NCI-H128 (cell line): ENCODE data around the gene C1RL.
"Not testable (repeated sequence)": the region's sequence is repeated elsewhere in the genome, so short reads cannot be mapped to it uniquely, and the experiment has no call there.

Source experiments
- DNase-seq: peaks from one replicate; lab custom pipeline; 2025; ENCODE audit not compliant: unreplicated experiment; lab: John Stamatoyannopoulos, UW

The C1RL gene

GRCh38 chr12:7066596-7066995 is 42.4 kb downstream of the C1RL start:
- no peak for DNase-seq

- DNase-seq, result no peak
Measured at GRCh38 chr12:7065073-7065623, 43.9 kb downstream of the C1RL start.

GRCh38 chr12:7064516-7064915 is 44.5 kb downstream of the C1RL start:
- no peak for DNase-seq

GRCh38 chr12:7061596-7061995 is 47.4 kb downstream of the C1RL start:
- no peak for DNase-seq

GRCh38 chr12:7061138-7061537 is 47.9 kb downstream of the C1RL start:
- no peak for DNase-seq

- no peak for DNase-seq
Measured at GRCh38 chr12:7060353-7060954, 48.6 kb downstream of the C1RL start, which contains the start of gene C1S. TSS of gene C1S (plus strand) at chr12:7060718. CDS start at chr12:7061913, 1,195 bp downstream.

GRCh38 chr12:7059780-7060179 is 49.2 kb downstream of the C1RL start:
- no peak for DNase-seq

- DNase-seq, result no peak
Measured at GRCh38 chr12:7058850-7059395, 50.1 kb downstream of the C1RL start.

GRCh38 chr12:7058163-7058845 is 50.7 kb downstream of the C1RL start:
- no peak for DNase-seq

- DNase-seq, result not testable (repeated sequence)
Measured at GRCh38 chr12:7055736-7056135, 53.3 kb downstream of the C1RL start.

- no peak for DNase-seq
Measured at GRCh38 chr12:7054925-7055324, 54.1 kb downstream of the C1RL start.

GRCh38 chr12:7049973-7050372 is 59.0 kb downstream of the C1RL start:
- DNase-seq, result not testable (repeated sequence)

- not testable (repeated sequence) for DNase-seq
Measured at GRCh38 chr12:7049445-7049951, 59.5 kb downstream of the C1RL start.

- DNase-seq, result no peak
Measured at GRCh38 chr12:7047306-7047705, 61.7 kb downstream of the C1RL start.

- DNase-seq, result no peak
Measured at GRCh38 chr12:7046383-7047105, 62.5 kb downstream of the C1RL start.

- no peak for DNase-seq
Measured at GRCh38 chr12:7045913-7046312, 63.1 kb downstream of the C1RL start.
